ENCODE data around the gene FAAP20.

DNA sequence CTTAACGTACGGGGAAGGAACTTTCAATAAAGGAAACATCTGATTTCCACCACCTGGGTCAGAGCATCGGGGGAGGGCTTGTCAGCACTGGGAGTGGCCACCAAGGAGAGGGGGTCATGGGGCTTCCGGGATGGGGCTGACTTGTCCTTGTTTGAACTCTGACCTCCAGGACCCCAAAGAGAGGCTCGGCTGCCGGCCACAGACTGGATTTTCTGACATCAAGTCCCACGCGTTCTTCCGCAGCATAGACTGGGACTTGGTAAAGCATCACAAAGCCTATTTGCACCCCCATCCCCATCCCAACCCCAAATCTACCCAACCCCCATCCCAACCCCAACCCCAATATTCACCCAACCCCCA, 19.5 kb downstream of the FAAP20 start:
- TF ChIP-seq, protein P1, sequence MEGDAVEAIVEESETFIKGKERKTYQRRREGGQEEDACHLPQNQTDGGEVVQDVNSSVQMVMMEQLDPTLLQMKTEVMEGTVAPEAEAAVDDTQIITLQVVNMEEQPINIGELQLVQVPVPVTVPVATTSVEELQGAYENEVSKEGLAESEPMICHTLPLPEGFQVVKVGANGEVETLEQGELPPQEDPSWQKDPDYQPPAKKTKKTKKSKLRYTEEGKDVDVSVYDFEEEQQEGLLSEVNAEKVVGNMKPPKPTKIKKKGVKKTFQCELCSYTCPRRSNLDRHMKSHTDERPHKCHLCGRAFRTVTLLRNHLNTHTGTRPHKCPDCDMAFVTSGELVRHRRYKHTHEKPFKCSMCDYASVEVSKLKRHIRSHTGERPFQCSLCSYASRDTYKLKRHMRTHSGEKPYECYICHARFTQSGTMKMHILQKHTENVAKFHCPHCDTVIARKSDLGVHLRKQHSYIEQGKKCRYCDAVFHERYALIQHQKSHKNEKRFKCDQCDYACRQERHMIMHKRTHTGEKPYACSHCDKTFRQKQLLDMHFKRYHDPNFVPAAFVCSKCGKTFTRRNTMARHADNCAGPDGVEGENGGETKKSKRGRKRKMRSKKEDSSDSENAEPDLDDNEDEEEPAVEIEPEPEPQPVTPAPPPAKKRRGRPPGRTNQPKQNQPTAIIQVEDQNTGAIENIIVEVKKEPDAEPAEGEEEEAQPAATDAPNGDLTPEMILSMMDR (tag by site-specific recombination; IDR thresholded peaks at IDR 0.05): no peak
- TF ChIP-seq REPIN1 (tag by site-specific recombination; IDR thresholded peaks at IDR 0.05; ENCODE audit: low read depth) (no peak), ZBTB17 (tag by site-specific recombination; IDR thresholded peaks at IDR 0.05) (no peak)
